Ecto neural progenitor cell (in vitro differentiated cells): ENCODE results near the gene ACVR2B.

Experiments used
- DNase-seq: peaks from one replicate; pipeline ENCODE4 v3.0.0-alpha.2; 2018; ENCODE audit warnings: low spot score

ACVR2B gene

GRCh38 chr3:38533285-38533976 lies 79.7 kb downstream of the ACVR2B start:
- peak; percentile 34 for DNase-seq

- DNase-seq, result peak; percentile 23
Observed at GRCh38 chr3:38534180-38534579, 80.5 kb downstream of the ACVR2B start.

- no peak for DNase-seq
Observed at GRCh38 chr3:38534604-38535003, 80.9 kb downstream of the ACVR2B start.

GRCh38 chr3:38536671-38537070 lies 83.0 kb downstream of the ACVR2B start:
- DNase-seq, result peak; percentile 15

DNA sequence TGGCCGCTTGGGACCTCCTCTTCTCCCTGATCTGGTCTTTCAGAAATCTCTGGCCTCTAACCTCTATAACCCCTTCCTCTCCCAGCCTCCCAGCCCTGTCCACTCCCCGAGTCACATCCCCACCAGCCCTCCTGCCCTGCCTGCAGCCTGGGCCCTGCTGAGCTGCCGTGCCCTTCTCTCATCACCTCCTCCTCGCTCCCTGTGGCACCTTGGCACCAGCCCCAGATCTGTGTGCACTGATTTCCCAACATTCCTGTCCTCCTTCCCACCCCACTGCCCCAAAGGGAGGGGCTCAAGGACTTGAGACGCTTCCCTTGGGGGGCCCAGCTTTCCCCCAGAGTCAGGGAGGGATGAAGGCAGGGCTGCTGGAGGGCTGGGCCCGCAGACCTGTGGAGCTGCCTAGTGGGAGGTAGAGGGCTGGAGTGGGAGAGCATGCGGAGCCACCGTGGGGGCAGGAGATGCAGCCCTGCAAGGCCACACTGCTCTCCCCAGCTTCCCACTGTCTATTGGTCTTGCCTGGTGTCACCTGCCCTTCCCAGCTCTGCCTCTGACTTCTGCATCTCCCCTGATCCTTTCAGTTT lies 85.2 kb downstream of the ACVR2B start:
- DNase-seq, result peak; percentile 32

- no peak for DNase-seq
Observed at GRCh38 chr3:38541806-38542205, 88.1 kb downstream of the ACVR2B start.
